GF-D8 (cell line): ENCODE results near the gene TLR4.

Experiments used
- DNase-seq: peaks from one replicate; lab custom pipeline; 2025; lab: John Stamatoyannopoulos, UW

TLR4 gene

DNA sequence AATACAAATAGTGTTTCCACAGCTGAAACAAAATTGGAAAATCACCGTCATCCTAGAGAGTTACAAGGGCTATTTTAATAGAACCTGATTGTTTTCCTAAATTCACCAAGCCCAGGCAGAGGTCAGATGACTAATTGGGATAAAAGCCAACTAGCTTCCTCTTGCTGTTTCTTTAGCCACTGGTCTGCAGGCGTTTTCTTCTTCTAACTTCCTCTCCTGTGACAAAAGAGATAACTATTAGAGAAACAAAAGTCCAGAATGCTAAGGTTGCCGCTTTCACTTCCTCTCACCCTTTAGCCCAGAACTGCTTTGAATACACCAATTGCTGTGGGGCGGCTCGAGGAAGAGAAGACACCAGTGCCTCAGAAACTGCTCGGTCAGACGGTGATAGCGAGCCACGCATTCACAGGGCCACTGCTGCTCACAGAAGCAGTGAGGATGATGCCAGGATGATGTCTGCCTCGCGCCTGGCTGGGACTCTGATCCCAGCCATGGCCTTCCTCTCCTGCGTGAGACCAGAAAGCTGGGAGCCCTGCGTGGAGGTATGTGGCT, at the start of gene TLR4:
TSS of gene TLR4 (plus strand) at position 380 of the 552 bp plus-strand sequence. CDS start at position 450, 70 bp downstream.
- peak; percentile 53 for DNase-seq

DNA sequence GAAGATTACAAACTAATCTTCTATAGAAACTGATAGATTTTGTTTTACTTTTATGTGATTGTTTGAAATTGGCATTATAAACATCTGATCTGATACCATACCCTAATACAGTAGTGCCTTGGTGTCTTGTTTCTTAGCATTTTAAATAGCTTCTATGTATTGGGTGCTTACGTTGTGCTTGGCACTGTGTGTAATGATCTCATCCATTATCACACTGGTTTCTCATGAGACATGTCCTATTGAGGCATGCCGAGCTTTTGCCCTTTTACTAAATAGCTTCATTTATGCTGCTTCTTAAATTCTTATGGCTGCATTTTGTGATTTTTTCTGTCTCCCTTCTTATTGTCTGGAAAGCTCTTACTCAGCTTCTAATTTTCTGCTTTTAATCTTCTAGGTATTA, 48.2 kb upstream of the TLR4 start:
- no peak for DNase-seq

DNA sequence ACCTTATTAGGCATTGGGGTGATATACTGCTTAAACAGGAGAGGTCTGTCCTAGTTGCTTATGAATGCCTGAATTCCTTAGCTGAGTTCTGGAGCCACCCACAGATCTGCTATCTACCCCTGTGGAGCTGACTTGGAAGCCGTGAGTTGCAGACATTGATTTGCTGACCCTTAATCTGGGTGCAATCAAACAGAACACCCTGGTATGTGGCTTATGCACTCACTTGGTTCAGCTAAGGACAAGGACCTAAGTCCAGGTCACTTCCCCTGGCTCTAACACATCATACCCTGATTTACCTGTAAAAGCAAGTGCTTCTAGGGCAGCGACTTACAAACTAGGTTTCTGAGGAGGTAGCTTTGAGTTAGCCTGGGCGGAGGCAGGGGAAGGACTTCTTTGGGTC, 41.6 kb upstream of the TLR4 start:
- no peak for DNase-seq

DNA sequence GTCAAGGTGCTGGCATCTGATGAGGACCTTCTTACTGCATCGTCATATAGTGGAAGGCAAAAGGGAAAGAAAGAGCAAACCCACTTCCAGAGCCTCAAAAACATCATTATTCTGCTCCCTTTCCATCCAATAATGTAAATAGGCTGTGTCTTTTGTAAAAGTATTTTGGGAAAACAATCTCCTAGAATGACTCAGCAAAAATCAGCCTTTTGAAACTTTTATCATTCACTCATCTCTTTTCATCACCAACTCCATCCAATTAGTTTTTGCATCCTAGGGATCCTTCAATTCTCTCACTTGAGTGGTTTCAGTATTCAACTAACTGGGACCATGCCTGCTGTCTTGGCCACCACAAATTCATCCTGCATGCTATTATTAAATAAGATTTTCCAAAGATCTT, 39.8 kb upstream of the TLR4 start:
- DNase-seq, result no peak

DNA sequence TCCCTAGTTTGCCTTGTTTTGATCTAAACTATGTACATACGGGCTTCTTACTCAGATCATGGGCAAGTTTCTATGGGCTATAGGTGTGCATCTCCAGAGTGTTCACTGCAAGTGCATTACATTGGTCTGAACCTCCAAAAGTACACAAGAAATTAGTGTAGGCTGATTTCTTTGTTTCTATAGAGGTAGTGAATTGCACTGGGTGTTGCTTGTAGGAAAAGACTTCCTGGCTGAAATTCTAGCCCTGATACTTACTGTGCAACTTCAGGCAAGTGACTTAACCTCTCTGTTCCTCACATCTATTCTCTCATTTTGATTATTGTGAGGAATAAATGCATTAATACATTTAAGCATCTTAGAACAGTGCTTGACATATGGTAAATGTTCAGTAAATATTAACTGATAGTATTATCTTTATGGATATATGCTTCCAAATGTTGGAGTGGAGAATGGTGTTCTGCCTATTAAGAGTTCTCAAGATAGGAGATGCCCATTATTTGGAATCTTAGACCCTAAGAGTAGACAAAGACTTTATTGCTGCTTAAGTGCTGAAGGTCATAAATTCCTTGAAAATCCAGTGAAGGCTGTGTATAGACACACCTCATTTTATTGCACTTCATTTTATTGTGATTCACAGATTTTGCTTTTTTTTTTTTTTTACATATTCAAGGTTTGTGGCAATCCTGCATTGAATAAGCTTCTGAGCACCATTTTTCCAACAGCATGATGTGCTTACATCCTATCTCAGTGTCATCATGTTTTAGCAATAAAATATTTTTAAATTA, 38.4 kb upstream of the TLR4 start:
- no peak for DNase-seq

DNA sequence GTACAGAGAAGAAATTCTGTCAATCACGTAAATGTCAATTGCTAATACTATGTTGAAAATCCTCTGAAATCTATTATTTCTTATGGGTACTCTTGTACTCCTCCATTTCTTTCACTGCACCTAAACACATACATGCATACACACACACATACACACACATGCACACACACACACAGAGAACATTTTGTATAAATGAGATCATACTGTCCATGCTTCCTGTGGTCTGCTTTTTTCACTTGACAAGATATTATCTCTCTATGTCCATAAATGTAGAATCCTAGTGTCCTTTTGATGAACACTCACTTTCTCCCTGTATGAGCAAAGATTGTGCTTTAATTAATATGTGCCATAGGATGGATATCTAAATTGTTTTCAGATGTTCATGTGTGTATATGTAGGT, 32.7 kb upstream of the TLR4 start:
- DNase-seq, result no peak

DNA sequence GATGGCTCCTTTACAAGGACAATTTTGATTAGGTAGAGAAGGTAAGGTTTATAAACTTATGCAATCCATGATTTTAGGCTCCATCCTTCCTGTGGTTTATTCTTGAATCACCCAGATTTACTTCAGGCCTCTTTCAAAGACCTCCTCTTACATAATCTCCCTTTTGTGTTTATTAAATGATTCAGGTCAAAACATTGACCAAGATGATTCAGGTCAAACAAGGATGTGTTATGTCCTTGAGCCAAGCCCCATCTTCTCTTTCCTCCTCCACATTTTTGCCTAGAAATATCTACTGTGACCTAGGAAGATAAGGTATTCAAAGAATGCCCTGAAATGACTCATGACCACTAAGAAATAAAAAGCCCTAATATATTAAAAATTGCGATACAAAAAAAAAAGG, 31.8 kb upstream of the TLR4 start:
- DNase-seq, result no peak

DNA sequence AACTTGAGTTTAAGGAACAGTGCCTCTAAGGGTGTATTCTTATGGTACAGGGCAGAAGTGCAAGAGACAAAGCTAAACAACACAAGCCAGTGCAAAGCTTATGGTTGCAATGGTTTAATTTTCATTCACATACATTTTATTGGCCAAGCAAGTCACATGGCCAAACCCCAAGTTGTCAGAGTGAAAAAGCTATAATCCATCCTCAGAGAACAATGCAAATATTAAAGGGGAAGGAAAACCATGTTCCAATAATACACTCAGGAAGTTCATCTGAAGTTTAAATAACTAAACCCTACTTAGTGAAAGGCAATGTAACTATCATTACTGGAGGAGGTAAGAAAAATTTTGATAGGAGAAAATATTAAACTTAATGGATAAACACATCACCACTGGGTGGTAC, 26.6 kb upstream of the TLR4 start:
- DNase-seq, result no peak

DNA sequence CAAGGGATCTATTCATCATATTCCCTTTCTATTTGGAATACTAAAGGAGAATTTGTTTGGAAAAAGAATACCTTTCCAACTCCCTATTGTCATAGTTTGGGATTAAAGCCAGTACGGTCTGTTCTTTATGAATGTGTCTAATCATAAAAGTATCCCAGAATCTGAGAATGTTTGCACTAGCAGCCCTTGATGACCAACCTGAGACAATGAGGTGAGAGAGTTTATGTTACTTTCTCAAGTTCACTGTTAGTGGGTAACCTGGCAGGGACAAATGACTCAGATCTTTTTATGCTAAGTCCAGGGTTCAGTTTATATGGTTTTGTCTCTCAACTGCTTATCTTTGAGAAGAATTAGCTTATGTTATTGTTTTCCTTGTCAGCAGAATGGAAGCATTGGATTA, 25.3 kb upstream of the TLR4 start:
- no peak for DNase-seq

DNA sequence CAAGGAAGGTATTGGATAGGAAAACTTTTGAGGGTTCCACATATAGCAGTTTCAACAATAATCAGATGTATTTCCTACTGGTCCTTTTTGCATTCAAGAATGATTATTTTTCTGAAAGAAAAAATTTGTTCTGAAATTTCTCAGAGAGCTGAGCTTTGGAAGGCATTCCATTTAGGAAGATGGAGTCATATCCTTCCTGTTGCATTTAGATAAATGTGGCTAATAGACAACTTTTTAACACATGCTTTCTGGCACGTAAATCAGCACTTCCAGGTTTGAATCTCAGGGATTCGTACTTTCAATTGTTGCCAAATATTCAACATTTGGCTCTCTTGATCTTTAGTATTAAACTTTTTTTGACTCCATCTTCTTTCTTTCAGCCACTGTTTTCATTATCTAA, 24.8 kb upstream of the TLR4 start:
- DNase-seq, result no peak

DNA sequence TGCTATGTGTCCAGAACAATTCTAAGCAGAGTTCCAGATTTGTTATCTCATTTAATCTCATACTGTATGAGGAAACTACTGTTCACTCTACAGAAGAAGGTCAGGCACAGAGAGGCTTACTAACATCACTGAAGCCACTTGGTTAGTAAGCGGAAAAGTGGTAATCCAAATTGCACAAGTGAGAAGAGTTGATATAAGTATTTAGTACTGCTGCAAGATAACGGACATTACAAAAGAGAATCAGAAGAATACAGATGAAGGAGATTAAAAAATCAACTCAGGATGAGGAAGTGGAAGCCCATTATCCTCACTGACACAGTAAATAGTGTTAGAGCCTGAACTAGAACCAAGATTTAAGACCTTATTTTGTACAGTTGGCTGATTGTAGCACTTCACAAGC, 22.3 kb upstream of the TLR4 start:
- DNase-seq, result peak; percentile 80

DNA sequence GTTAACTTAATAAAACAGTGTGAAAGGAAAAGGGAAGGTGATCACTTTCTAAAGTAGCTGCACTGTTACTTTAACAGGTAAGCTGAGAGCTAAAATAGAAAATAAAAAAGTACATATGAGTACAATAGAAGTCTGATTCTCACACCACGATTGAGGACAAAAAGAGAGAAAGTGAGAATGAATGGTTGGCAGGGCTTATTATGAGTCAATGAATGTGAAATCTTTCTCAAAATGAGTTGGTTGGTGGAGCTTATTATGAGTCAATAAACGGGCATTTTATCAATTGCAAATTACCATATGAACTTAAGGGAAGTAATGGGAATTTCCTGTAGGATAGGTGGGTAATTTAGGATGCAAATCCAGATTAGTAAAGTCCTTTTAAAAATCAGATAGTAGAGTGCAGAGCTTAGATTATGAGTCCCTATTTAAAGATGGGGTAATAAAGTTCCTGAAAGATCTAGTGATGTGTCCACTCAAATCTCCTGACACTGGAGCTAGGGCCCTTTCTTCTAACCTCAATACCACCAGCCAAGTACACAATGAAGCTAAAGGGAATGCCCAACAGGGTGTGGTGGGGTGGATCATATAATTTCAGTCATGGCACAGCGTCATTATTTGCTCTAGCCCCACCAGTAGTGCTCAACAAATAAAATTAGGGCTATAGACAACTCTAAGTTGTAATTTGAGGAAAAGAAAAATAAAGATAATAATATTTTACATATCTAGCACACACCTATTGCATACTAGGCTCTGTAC, 21.1 kb upstream of the TLR4 start:
- no peak for DNase-seq

DNA sequence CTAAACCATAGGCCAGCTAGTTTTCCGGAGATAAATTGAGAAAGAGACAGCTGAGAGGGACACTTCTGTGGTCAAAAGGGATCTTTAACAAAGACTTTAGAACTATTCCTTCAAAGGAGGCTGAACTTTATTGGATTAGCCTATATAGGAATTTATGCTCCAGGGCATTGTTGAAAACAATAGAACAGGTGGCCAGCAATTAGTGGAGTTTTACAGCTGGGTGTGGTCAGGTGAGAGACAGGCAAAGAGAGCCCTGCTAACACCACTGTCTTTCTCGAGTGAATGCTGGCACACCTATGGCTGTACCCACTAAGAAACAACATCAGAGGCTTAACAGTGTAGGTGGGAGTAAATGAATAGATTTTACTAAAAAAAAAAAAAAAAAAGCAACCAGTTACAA, 16.7 kb upstream of the TLR4 start:
- DNase-seq, result no peak

DNA sequence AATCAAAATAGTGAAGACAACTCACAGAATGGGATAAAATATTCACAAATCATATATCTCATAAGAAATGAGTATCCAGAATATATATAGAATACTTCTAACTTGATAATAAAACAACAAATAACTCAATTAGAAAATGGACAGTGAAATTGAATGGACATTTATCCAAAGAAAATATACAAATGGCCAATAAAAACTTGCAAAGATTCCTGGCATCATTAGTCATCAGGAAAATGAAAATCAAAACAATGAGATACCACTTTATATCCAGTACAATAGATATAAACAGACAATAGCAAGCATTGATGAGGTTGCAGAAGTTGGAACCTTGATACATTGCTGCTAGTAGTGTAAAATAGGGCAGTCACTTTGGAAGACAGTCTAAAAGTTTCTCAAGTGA, 12.8 kb upstream of the TLR4 start:
- DNase-seq, result no peak

DNA sequence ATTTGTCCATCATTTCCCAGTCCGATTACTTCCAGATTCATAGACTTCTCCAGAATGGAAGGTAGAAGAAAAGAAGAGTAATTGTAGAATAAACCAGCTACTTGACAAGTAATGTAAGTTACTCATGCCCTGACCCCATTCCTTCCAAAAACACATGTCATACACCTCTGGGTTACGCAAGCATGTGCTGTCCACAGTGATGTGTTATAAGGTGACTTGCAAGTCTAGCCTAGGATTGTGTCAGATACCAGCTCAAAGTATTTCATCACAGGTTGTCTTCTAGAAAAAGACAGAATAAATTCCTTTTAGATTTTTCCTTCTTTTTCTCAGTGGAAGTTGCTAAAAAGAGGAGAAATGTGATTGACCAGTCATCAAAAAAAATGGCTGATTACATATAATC, 8.0 kb upstream of the TLR4 start:
- no peak for DNase-seq

DNA sequence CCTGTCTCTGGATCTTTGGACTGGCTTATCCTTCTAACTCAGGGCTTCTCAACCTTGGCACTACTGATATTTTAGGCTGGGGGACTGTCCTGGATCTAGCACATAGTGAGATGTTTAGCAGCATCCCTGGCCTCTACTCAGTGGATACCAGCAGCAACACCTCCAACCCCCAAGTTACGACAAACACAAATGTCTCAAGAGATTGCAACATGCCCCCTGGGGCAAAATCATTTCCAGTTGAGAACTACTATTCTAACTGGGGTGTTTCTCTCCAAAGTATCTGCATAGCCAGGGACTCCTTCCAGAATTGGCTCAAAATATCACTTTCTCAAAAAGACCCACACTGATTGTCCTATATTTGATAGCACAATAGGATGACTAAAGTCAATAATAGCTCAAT, 7.2 kb upstream of the TLR4 start:
- DNase-seq, result no peak

DNA sequence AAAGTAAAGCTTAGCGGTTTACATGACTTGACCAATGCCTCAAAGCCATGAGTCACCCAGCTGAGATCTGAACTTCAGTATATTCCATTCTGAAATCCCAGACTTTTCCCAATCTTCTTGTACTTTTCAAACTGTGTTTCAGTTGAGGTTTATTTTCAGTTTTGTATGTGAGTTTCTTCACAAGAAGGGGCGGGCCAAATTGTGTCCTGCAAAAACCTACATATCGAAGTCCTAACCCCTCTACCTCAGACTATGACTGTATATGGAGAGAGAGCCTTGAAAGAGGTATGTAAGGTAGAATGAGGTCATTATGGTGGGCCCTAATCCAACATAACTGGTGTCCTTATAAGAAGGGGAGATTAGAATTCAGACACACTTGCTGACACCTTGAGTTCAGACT, 666 bp upstream of the TLR4 start:
- no peak for DNase-seq

DNA sequence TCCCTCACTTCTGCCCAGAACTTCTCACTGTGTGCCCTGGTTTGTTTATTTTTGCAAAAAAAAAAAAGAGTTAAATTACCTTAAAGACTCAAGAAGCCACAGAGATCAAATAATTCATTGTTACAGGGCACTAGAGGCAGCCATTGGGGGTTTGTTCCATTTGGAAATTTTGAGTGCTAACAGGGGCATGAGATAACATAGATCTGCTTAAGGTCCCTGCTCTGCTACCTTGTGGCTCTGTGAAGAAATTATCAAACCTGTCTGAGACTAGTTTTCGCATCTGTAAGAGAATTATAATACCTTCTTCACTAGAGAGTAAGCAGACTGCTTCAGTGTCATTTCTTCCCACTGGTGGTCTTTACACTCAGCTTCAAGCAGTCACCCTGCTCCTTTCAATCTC, 394 bp downstream of the TLR4 start:
- DNase-seq, result no peak

DNA sequence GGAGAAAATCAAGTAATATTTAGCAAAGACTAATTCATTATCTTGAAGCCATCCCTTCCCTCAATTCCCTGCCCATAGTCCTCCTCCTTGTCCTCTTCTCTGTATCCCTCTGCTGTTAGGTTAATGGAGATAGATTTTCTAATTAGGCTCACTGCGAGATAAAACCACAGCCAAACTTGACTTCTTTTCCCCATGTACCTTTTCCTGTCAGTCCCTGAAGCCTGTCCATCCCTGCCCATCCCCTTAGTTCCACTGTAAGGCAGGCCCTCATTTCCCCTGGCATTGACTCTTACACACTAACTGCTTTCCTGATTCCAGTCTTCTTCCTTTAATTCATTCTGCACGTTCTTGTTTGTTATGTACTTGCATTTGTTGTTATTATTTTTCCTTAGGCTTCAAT, 1.2 kb downstream of the TLR4 start:
- no peak for DNase-seq

DNA sequence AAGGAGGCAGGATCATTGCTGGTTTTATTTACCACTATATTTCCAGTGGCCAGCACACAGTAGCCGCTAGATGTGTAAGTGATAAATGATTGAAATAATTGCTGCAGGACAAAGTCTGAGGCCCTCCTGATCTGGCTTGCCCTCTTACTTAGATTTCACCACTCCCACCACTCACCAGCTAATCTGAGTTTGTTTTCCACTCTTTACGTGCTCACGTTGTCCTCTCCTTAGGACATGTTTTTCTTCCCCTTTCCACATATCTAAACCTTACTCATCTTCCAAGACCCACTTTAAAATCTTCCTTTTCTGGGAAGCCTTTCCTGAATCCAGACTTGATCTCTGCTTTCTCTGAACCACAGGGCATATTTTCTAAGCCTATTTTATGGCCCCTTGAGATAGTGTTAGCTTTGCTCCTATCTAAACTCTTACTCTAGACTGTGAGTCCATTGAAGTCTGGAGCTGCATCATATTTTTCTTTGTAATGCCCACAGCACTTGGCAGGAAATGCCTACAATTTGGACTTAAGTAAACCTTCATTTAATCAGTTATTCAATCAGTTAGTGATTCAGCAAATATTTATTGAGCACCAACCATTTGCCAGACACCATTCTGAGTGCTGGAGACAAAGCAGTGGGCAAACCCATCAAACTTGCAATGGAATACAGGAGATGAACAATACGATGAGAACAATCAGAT, 2.4 kb downstream of the TLR4 start:
- DNase-seq, result no peak

DNA sequence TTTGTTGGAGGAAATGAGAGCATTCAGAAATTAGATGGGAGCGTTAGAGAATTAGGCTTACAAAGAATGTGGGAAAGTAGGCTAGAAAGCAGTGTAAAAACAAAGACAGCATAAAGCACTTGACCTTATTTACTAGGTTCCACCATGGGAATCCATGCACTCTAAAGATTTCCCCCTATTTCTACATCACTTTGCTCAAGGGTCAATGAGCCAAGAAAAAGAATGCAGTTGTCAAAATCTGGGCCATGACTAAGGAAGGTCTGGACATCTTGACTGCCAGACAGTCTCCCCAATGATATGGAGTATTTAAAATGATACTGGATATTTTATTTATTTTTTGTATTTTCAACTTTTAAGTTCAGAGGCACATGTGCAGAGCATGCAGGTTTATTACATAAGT, 3.4 kb downstream of the TLR4 start:
- no peak for DNase-seq

DNA sequence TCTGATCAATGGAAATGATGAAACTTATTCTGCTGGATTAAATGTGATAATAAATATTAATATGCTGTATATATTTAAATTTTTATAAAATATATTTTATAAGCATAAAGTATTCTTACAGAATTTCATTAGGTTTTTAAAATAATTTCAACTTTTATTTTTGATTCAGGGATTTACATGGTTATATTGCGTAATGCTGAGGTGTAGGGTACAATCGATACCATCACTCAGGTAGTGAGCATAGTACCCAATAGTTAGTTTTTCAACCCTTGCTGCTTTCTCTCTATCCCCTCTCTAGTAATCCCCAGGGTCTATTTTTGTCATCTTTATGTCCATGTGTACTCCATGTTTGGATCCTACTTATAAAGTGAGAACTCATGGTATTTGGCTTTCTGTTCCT, 5.7 kb downstream of the TLR4 start:
- DNase-seq, result no peak

DNA sequence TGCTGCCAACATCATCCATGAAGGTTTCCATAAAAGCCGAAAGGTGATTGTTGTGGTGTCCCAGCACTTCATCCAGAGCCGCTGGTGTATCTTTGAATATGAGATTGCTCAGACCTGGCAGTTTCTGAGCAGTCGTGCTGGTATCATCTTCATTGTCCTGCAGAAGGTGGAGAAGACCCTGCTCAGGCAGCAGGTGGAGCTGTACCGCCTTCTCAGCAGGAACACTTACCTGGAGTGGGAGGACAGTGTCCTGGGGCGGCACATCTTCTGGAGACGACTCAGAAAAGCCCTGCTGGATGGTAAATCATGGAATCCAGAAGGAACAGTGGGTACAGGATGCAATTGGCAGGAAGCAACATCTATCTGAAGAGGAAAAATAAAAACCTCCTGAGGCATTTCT, 10.1 kb downstream of the TLR4 start:
- no peak for DNase-seq
